Measurements from ENCODE around the gene TIMP3. TPM values are rescaled to one million over a fixed set of nuclear protein-coding genes. Genes with fewer than 3 reads are reported as not detected.

TIMP3 gene
- total and polyA plus RNA-seq, 5 donors from 2014 or later: 0.35 TPM; not detected in 4

GRCh38 chr22:32796865-32797573 lies 4.5 kb upstream of the TIMP3 start:
- Mint-ChIP-seq H3K27ac (peak overlapping the region in 1 of 3 donors; percentile 47), H3K9me3 (peaks cover 0 to 3% (median 0%) of the 10 kb centered on the region in 7 donors), H3K36me3 (no peaks in the 10 kb centered on the region), H3K4me1 (peaks cover 0 to 4% (median 2%) of the 10 kb centered on the region in 4 donors), H3K4me3 (no peak overlapping the region), H3K27me3 (peaks cover 59% of the 10 kb centered on the region)
- no peak overlapping the region for H3K4me3 ChIP-seq (ENCODE audit: low read depth, low read length)
- no peaks in the 10 kb centered on the region for H3K9me3 ChIP-seq (ENCODE audit: control insufficient read depth in 2 of 2, low read length in 2 of 2)
- H3K4me1 ChIP-seq (ENCODE audit: control insufficient read depth, insufficient read depth, low read length, poor library complexity, severe bottlenecking): no peaks in the 10 kb centered on the region
- DNase-seq (peak; percentile 22 to 57 (median 24)), ATAC-seq (ENCODE audit: low read depth in 2 of 2) (peak; percentile 47 to 55)
- H3K27ac ChIP-seq (ENCODE audit: insufficient read depth, low read length, poor library complexity, severe bottlenecking): no peak overlapping the region
- peaks cover 21% of the 10 kb centered on the region for H3K27me3 ChIP-seq (ENCODE audit: control insufficient read depth, insufficient read depth, low read length)
- no peaks in the 10 kb centered on the region for H3K36me3 ChIP-seq (ENCODE audit: control insufficient read depth, insufficient read depth, low read length)

- Mint-ChIP-seq H3K36me3 (no peaks in the 10 kb centered on the region), H3K4me1 (peaks cover 0 to 7% (median 2%) of the 10 kb centered on the region in 4 donors), H3K27ac (no peak overlapping the region), H3K27me3 (peaks cover 72% of the 10 kb centered on the region), H3K9me3 (peaks cover 0 to 5% (median 0%) of the 10 kb centered on the region in 7 donors), H3K4me3 (no peak overlapping the region)
- Histone ChIP-seq H3K4me3 (ENCODE audit: low read depth, low read length) (no peak overlapping the region), H3K36me3 (ENCODE audit: control insufficient read depth, insufficient read depth, low read length) (no peaks in the 10 kb centered on the region), H3K4me1 (ENCODE audit: control insufficient read depth, insufficient read depth, low read length, poor library complexity, severe bottlenecking) (no peaks in the 10 kb centered on the region), H3K27me3 (ENCODE audit: control insufficient read depth, insufficient read depth, low read length) (peaks cover 21% of the 10 kb centered on the region), H3K9me3 (ENCODE audit: control insufficient read depth in 2 of 2, low read length in 2 of 2) (no peaks in the 10 kb centered on the region), H3K27ac (ENCODE audit: insufficient read depth, low read length, poor library complexity, severe bottlenecking) (no peak overlapping the region)
- no peak for ATAC-seq (ENCODE audit: low read depth in 2 of 2)
- DNase-seq: no peak
Observed at GRCh38 chr22:32799496-32799895, 2.0 kb upstream of the TIMP3 start.

- DNase-seq: no peak
- Mint-ChIP-seq H3K9me3 (peaks cover 0 to 3% (median 0%) of the 10 kb centered on the region in 7 donors), H3K27me3 (peaks cover 76% of the 10 kb centered on the region), H3K36me3 (no peaks in the 10 kb centered on the region), H3K4me1 (peaks cover 0 to 7% (median 2%) of the 10 kb centered on the region in 4 donors), H3K4me3 (no peak overlapping the region), H3K27ac (no peak overlapping the region)
- Histone ChIP-seq H3K9me3 (ENCODE audit: control insufficient read depth in 2 of 2, low read length in 2 of 2) (no peaks in the 10 kb centered on the region), H3K27me3 (ENCODE audit: control insufficient read depth, insufficient read depth, low read length) (peaks cover 21% of the 10 kb centered on the region), H3K27ac (ENCODE audit: insufficient read depth, low read length, poor library complexity, severe bottlenecking) (no peak overlapping the region), H3K4me1 (ENCODE audit: control insufficient read depth, insufficient read depth, low read length, poor library complexity, severe bottlenecking) (no peaks in the 10 kb centered on the region), H3K4me3 (ENCODE audit: low read depth, low read length) (no peak overlapping the region), H3K36me3 (ENCODE audit: control insufficient read depth, insufficient read depth, low read length) (no peaks in the 10 kb centered on the region)
- no peak for ATAC-seq (ENCODE audit: low read depth in 2 of 2)
Observed at GRCh38 chr22:32800158-32800882, 1.2 kb upstream of the TIMP3 start.

- H3K4me1 Mint-ChIP-seq: peaks cover 0 to 7% (median 2%) of the 10 kb centered on the region in 4 donors
- no peaks in the 10 kb centered on the region for H3K36me3 Mint-ChIP-seq
- Histone ChIP-seq H3K9me3 (ENCODE audit: control insufficient read depth in 2 of 2, low read length in 2 of 2) (no peaks in the 10 kb centered on the region), H3K4me3 (ENCODE audit: low read depth, low read length) (no peak overlapping the region), H3K27ac (ENCODE audit: insufficient read depth, low read length, poor library complexity, severe bottlenecking) (no peak overlapping the region), H3K36me3 (ENCODE audit: control insufficient read depth, insufficient read depth, low read length) (no peaks in the 10 kb centered on the region), H3K27me3 (ENCODE audit: control insufficient read depth, insufficient read depth, low read length) (peaks cover 21% of the 10 kb centered on the region), H3K4me1 (ENCODE audit: control insufficient read depth, insufficient read depth, low read length, poor library complexity, severe bottlenecking) (no peaks in the 10 kb centered on the region)
- peaks cover 0 to 3% (median 0%) of the 10 kb centered on the region in 7 donors for H3K9me3 Mint-ChIP-seq
- no peak for DNase-seq
- ATAC-seq (ENCODE audit: low read depth in 2 of 2): no peak
- peaks cover 71% of the 10 kb centered on the region for H3K27me3 Mint-ChIP-seq
- H3K27ac Mint-ChIP-seq: peak overlapping the region in 1 of 3 donors; percentile 56
- H3K4me3 Mint-ChIP-seq: no peak overlapping the region
Observed at GRCh38 chr22:32800994-32801536, 440 bp upstream of the TIMP3 start.

GRCh38 chr22:32802237-32802765 lies 796 bp downstream of the TIMP3 start:
- Histone ChIP-seq H3K4me3 (ENCODE audit: low read depth, low read length) (no peak overlapping the region), H3K4me1 (ENCODE audit: control insufficient read depth, insufficient read depth, low read length, poor library complexity, severe bottlenecking) (no peaks in the 10 kb centered on the region), H3K36me3 (ENCODE audit: control insufficient read depth, insufficient read depth, low read length) (no peaks in the 10 kb centered on the region), H3K27ac (ENCODE audit: insufficient read depth, low read length, poor library complexity, severe bottlenecking) (no peak overlapping the region), H3K9me3 (ENCODE audit: control insufficient read depth in 2 of 2, low read length in 2 of 2) (no peaks in the 10 kb centered on the region), H3K27me3 (ENCODE audit: control insufficient read depth, insufficient read depth, low read length) (peaks cover 22% of the 10 kb centered on the region)
- peaks cover 0 to 3% (median 0%) of the 10 kb centered on the region in 7 donors for H3K9me3 Mint-ChIP-seq
- DNase-seq (no peak), ATAC-seq (ENCODE audit: low read depth in 2 of 2) (no peak)
- no peaks in the 10 kb centered on the region for H3K36me3 Mint-ChIP-seq
- peaks cover 64% of the 10 kb centered on the region for H3K27me3 Mint-ChIP-seq
- no peak overlapping the region for H3K27ac Mint-ChIP-seq
- H3K4me1 Mint-ChIP-seq: peaks cover 0 to 7% (median 2%) of the 10 kb centered on the region in 4 donors
- H3K4me3 Mint-ChIP-seq: no peak overlapping the region

DNA sequence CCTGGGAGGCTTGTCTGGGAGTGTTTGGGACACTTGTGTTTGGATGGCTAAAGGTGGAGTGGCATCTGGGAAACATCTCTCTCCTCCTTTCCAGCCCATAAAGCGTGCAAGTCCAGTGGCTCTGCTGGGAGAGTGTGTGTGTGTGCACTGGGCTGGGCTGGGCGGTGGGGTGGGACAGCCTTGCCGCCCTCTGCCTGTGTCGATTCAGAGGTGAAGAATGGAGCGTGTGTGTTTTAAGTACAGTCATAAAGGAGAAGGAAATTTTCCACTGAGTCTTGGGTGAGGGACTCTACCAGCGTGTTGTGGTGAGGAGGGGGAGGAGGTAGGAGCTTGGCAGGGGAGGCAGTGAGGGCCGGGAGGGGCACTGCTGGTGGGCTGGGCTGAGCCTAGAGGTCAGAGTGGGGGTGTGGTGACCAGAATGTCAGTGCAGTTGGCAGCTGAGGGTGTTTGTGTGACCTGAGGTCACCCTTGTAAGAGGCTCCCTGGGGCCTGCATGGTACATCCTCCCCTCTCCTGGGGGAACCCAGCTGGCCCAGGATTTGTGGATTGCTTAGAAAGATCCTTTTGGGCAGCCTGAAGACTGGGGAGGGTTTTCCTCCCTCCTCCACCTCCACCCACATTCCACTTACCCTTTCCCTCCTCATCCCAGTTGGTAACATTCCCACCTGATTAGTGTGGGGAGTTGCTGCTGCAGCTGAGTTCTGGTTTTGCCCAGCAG lies 1.7 kb downstream of the TIMP3 start:
- Mint-ChIP-seq H3K36me3 (no peaks in the 10 kb centered on the region), H3K9me3 (peaks cover 0 to 3% (median 0%) of the 10 kb centered on the region in 7 donors), H3K4me3 (no peak overlapping the region), H3K4me1 (peaks cover 0 to 7% (median 2%) of the 10 kb centered on the region in 4 donors), H3K27ac (no peak overlapping the region), H3K27me3 (peaks cover 63% of the 10 kb centered on the region)
- Histone ChIP-seq H3K9me3 (ENCODE audit: control insufficient read depth in 2 of 2, low read length in 2 of 2) (no peaks in the 10 kb centered on the region), H3K4me1 (ENCODE audit: control insufficient read depth, insufficient read depth, low read length, poor library complexity, severe bottlenecking) (no peaks in the 10 kb centered on the region), H3K4me3 (ENCODE audit: low read depth, low read length) (no peak overlapping the region), H3K27ac (ENCODE audit: insufficient read depth, low read length, poor library complexity, severe bottlenecking) (no peak overlapping the region), H3K27me3 (ENCODE audit: control insufficient read depth, insufficient read depth, low read length) (peaks cover 20% of the 10 kb centered on the region), H3K36me3 (ENCODE audit: control insufficient read depth, insufficient read depth, low read length) (no peaks in the 10 kb centered on the region)
- DNase-seq (no peak), ATAC-seq (ENCODE audit: low read depth in 2 of 2) (no peak)

GRCh38 chr22:32803738-32804435 lies 2.4 kb downstream of the TIMP3 start:
- Mint-ChIP-seq H3K4me3 (no peak overlapping the region), H3K27me3 (peaks cover 60% of the 10 kb centered on the region), H3K27ac (no peak overlapping the region), H3K4me1 (peaks cover 0 to 7% (median 2%) of the 10 kb centered on the region in 4 donors), H3K9me3 (peaks cover 0 to 4% (median 0%) of the 10 kb centered on the region in 7 donors), H3K36me3 (no peaks in the 10 kb centered on the region)
- no peak overlapping the region for H3K4me3 ChIP-seq (ENCODE audit: low read depth, low read length)
- H3K9me3 ChIP-seq (ENCODE audit: control insufficient read depth in 2 of 2, low read length in 2 of 2): no peaks in the 10 kb centered on the region
- H3K27me3 ChIP-seq (ENCODE audit: control insufficient read depth, insufficient read depth, low read length): peaks cover 20% of the 10 kb centered on the region
- no peak overlapping the region for H3K27ac ChIP-seq (ENCODE audit: insufficient read depth, low read length, poor library complexity, severe bottlenecking)
- no peaks in the 10 kb centered on the region for H3K36me3 ChIP-seq (ENCODE audit: control insufficient read depth, insufficient read depth, low read length)
- H3K4me1 ChIP-seq (ENCODE audit: control insufficient read depth, insufficient read depth, low read length, poor library complexity, severe bottlenecking): no peaks in the 10 kb centered on the region
- ATAC-seq (ENCODE audit: low read depth in 2 of 2): no peak
- no peak for DNase-seq
